PC-3 (cell line): ENCODE measurements around the gene CUL4A. TPM values are rescaled to one million over a fixed set of nuclear protein-coding genes. Genes with fewer than 3 reads are reported as not detected.

Source experiments
- ATAC-seq: fragments of 200-7000 bp; cut with Tn5 transposase; 2 replicates; pipeline ENCODE4 v1.9.1; 2020; ENCODE audit warnings: mild to moderate bottlenecking, moderate library complexity
- BruUV-seq: library from RNA; stranded (reverse); fragments of 400-500 nt; replicated peaks from 2 replicates; lab custom pipeline; 2021; lab: Mats Ljungman, UMichigan
- CTCF ChIA-PET: fragments of 300-600 bp; sonication (Branson Sonifier 250); formaldehyde crosslinking; loops from one replicate; lab custom pipeline; 2022; ENCODE audit warnings: antibody characterized with exemption; lab: Charles Lee
- POLR2A ChIA-PET: fragments of 300-600 bp; sonication (Branson Sonifier 250); formaldehyde crosslinking; loops from one replicate; lab custom pipeline; 2022; ENCODE audit warnings: antibody characterized with exemption; ENCODE audit not compliant: unreplicated experiment; lab: Charles Lee
- DNase-seq: peaks from one replicate; pipeline ENCODE4 v3.0.0-alpha.2; 2015
- H2AFZ ChIP-seq: fragments of 300-600 bp; sonication (generic); 2 replicates; pipeline ENCODE4 v1.6.0; 2016; ENCODE audit warnings: antibody characterized with exemption, low read length
- H3F3A ChIP-seq: fragments of 300-600 bp; sonication (generic); one replicate; pipeline ENCODE4 v1.6.0; 2017; ENCODE audit warnings: antibody characterized with exemption, low read length, control low read depth, mild to moderate bottlenecking; ENCODE audit not compliant: unreplicated experiment
- H3K27ac ChIP-seq: fragments of 300-600 bp; sonication (generic); 2 replicates; pipeline ENCODE4 v1.5.1; 2016; ENCODE audit warnings: mild to moderate bottlenecking, low read length
- H3K27me3 ChIP-seq: fragments of 300-600 bp; sonication (generic); 2 replicates; pipeline ENCODE4 v1.6.1; 2016; ENCODE audit warnings: low read length, mixed read lengths
- H3K36me3 ChIP-seq: fragments of 300-600 bp; sonication (generic); 2 replicates; pipeline ENCODE4 v1.6.1; 2016; ENCODE audit warnings: low read depth, mixed run types, low read length, mixed read lengths
- H3K4me1 ChIP-seq: fragments of 300-600 bp; sonication (generic); 2 replicates; pipeline ENCODE4 v1.5.1; 2016; ENCODE audit warnings: low read length; ENCODE audit not compliant: insufficient read depth
- H3K4me2 ChIP-seq: fragments of 300-600 bp; sonication (generic); 2 replicates; pipeline ENCODE4 v1.6.0; 2016; ENCODE audit warnings: low read length
- H3K4me3 ChIP-seq: fragments of 300-600 bp; sonication (generic); 2 replicates; pipeline ENCODE4 v1.5.1; 2016; ENCODE audit warnings: mild to moderate bottlenecking, low read length, mixed read lengths
- H3K79me2 ChIP-seq: fragments of 300-600 bp; sonication (generic); 2 replicates; pipeline ENCODE4 v1.6.1; 2017; ENCODE audit warnings: low read length, mixed read lengths
- H3K9ac ChIP-seq: fragments of 300-600 bp; sonication (generic); 2 replicates; pipeline ENCODE4 v1.6.0; 2016; ENCODE audit warnings: mild to moderate bottlenecking, low read length
- H3K9me2 ChIP-seq: fragments of 300-600 bp; sonication (generic); replicated peaks from 2 replicates; pipeline ENCODE4 v1.6.1; 2016; ENCODE audit warnings: mixed run types, low read length, mixed read lengths
- H3K9me3 ChIP-seq: fragments of 300-600 bp; sonication (generic); 2 replicates; pipeline ENCODE4 v1.6.1; 2016; ENCODE audit warnings: low read length, mixed read lengths
- H4K20me1 ChIP-seq: fragments of 300-600 bp; sonication (generic); 2 replicates; pipeline ENCODE4 v1.6.1; 2016; ENCODE audit warnings: low read length, mixed read lengths
- CTCF ChIP-seq: fragments of 300-600 bp; sonication (generic); conservative IDR thresholded peaks from 2 replicates; pipeline ENCODE4 v1.5.1; 2017; ENCODE audit warnings: antibody characterized with exemption, low read depth, mild to moderate bottlenecking, low read length
- EZH2 ChIP-seq: fragments of 300-600 bp; sonication (generic); IDR thresholded peaks from one replicate; pipeline ENCODE4 v1.6.1; 2017; ENCODE audit warnings: antibody characterized with exemption, mild to moderate bottlenecking, low read length; ENCODE audit not compliant: unreplicated experiment
- EZH2phosphoT487 ChIP-seq: fragments of 300-600 bp; sonication (generic); IDR thresholded peaks from 2 replicates; pipeline ENCODE4 v1.6.1; 2018; ENCODE audit warnings: mild to moderate bottlenecking, antibody characterized with exemption, low read length, borderline replicate concordance
- intact Hi-C: fragments of 100-400 bp; cut with micrococcal nuclease; formaldehyde crosslinking; loops from 2 replicates; pipeline ENCODE4 v1.9.0; 2023
- total RNA-seq: library from RNA; depleted of rRNA; stranded (reverse); fragments of >200 nt; gene quantifications from 2 replicates; pipeline ENCODE4 v1.2.3, GENCODE V29; 2014

Gene CUL4A
- total RNA-seq, 1 experiment from 2014 or later, result 82.4 TPM

GRCh38 chr13:113167155-113167554 is 42.3 kb upstream of the CUL4A start:
- intact Hi-C loops, result no loop called here
- CTCF ChIA-PET, result no interaction called here
- H3F3A ChIP-seq, result no peaks in the 10 kb centered on the region

GRCh38 chr13:113167575-113167974 is 41.8 kb upstream of the CUL4A start:
- Histone ChIP-seq H3K36me3 (no peaks in the 10 kb centered on the region), H3K9me2 (no peaks in the 10 kb centered on the region), H3K4me1 (no peaks in the 10 kb centered on the region), H3K79me2 (no peaks in the 10 kb centered on the region), H4K20me1 (no peaks in the 10 kb centered on the region), H3K9ac (no peak overlapping the region), H2AFZ (no peak overlapping the region), H3K27ac (no peak overlapping the region), H3K4me3 (no peak overlapping the region), H3K4me2 (no peak overlapping the region), H3F3A (no peaks in the 10 kb centered on the region), H3K27me3 (no peaks in the 10 kb centered on the region), H3K9me3 (no peaks in the 10 kb centered on the region)
- no peak for ATAC-seq
- no peak for DNase-seq
- ChIA-PET POLR2A (no interaction called here), CTCF (no interaction called here)
- no TSS peak for BruUV-seq
- intact Hi-C loops, result no loop called here
- no peak for TF ChIP-seq EZH2

More at GRCh38 chr13:113167155-113167554, 42.3 kb upstream of the CUL4A start:
- Histone ChIP-seq H3K4me2 (no peak overlapping the region), H3K9ac (no peak overlapping the region), H3K4me3 (no peak overlapping the region), H3K27ac (no peak overlapping the region), H2AFZ (no peak overlapping the region), H3K4me1 (no peaks in the 10 kb centered on the region), H3K9me3 (no peaks in the 10 kb centered on the region), H3K36me3 (no peaks in the 10 kb centered on the region), H4K20me1 (no peaks in the 10 kb centered on the region), H3K27me3 (no peaks in the 10 kb centered on the region), H3K79me2 (no peaks in the 10 kb centered on the region), H3K9me2 (no peaks in the 10 kb centered on the region)
- POLR2A ChIA-PET, result no interaction called here
- no peak for TF ChIP-seq EZH2phosphoT487
- no peak for TF ChIP-seq EZH2
- no peak for TF ChIP-seq CTCF
- DNase-seq (no peak), ATAC-seq (no peak)
- BruUV-seq, result no TSS peak

GRCh38 chr13:113168211-113168610 is 41.2 kb upstream of the CUL4A start:
- Histone ChIP-seq H3K9me3 (no peaks in the 10 kb centered on the region), H3K36me3 (no peaks in the 10 kb centered on the region), H3K27me3 (no peaks in the 10 kb centered on the region), H3K27ac (no peak overlapping the region), H3K9me2 (no peaks in the 10 kb centered on the region), H3F3A (no peaks in the 10 kb centered on the region), H3K9ac (no peak overlapping the region), H2AFZ (no peak overlapping the region), H3K4me3 (no peak overlapping the region), H3K4me1 (no peaks in the 10 kb centered on the region), H4K20me1 (no peaks in the 10 kb centered on the region), H3K79me2 (no peaks in the 10 kb centered on the region), H3K4me2 (no peak overlapping the region)
- POLR2A ChIA-PET, result no interaction called here
- ATAC-seq, result no peak
- intact Hi-C loops, result no loop called here
- CTCF ChIA-PET, result no interaction called here
- DNase-seq, result no peak
- TF ChIP-seq EZH2 (no peak), CTCF (no peak), EZH2phosphoT487 (no peak)
- no TSS peak for BruUV-seq
